Measurements from ENCODE around the gene CCL20.

DNA sequence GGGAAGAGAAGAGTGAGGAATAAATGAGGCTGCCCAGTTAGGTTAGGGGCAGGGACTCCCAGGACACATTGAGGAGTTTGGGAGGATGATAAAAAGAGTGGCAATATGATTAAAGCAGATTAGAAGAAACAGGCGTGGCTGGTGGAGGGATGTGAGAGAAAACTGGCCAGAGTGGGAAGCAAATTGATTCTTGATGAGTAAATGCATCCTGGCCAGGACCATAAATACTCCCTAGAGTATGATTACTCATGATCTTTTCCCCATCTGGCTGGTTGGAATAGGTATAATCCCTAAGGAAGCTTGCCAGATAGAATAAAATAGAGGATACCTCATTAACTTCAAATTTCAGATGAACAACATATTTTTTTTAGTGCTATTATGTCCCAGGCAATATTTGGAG, 36.3 kb downstream of the CCL20 start:
- no peak for TF ChIP-seq POLR2A (IDR thresholded peaks at IDR 0.05)
- TF ChIP-seq, protein P1, sequence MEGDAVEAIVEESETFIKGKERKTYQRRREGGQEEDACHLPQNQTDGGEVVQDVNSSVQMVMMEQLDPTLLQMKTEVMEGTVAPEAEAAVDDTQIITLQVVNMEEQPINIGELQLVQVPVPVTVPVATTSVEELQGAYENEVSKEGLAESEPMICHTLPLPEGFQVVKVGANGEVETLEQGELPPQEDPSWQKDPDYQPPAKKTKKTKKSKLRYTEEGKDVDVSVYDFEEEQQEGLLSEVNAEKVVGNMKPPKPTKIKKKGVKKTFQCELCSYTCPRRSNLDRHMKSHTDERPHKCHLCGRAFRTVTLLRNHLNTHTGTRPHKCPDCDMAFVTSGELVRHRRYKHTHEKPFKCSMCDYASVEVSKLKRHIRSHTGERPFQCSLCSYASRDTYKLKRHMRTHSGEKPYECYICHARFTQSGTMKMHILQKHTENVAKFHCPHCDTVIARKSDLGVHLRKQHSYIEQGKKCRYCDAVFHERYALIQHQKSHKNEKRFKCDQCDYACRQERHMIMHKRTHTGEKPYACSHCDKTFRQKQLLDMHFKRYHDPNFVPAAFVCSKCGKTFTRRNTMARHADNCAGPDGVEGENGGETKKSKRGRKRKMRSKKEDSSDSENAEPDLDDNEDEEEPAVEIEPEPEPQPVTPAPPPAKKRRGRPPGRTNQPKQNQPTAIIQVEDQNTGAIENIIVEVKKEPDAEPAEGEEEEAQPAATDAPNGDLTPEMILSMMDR (IDR thresholded peaks at IDR 0.05), result no peak

Data from adrenal gland (tissue), 5 donors.